ENCODE results near the gene TMPRSS2.

The TMPRSS2 gene

DNA sequence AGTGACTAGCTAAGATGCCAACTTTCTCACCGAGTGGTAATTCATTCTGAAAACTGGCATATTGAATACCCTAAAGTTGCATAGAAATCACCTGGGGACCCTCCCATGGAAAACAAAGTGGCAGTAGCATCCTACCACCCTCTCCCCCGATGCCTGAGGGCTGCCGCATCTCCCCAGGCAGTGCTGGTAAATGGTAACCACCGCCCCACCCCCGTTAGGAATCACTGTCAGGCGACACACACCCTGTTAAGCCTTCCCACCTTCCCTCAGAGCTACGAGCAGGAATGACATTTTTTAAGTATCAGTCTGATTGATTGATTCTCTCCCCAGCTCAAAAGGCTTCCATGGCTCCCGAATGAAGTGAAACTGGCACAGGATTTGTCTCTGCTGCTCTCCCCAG lies 28.3 kb downstream of the TMPRSS2 start:
- no peak for DNase-seq

DNA sequence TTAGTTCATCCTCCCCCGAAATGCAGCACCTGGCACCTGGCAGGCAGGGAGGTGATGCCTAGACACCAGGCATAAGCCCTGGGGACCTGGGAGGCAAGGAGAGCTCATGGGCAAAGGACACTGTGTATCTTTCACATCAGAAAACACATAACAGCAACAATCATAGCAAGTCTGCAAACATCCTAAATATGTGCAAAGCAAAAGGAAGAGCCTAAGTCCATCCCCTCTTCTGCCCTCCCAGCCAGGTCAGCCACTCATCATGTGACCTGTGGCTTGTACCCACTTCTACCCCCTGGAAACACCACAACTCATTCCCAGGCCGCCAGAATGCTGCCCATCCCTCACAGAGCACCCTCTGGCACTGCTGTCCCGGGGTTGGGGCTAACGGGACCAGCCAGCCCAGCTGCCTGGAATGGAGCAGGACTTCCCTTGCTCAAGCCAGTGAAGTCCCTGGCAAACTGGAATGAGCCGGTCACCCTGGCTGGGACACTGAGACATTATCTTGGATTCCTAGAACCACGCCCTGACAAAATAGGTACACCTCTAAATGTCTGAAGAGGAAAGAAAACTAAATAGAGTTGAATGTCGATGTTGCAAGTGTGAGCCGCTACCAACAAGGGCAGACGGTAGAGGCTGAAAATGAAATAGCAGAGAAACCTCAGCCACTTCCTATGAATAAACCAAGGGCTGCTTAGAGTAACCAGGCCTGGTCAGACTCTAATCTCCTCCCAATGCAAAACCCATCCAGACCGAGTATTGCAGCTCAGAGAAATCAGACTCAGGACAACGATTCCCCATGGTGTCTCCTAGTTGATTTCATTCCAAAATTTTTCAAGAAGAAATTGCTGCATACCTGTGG lies 29.4 kb downstream of the TMPRSS2 start:
- DNase-seq: no peak

- DNase-seq: no peak
Measured at GRCh38 chr21:41477641-41478318, 30.2 kb downstream of the TMPRSS2 start.

DNA sequence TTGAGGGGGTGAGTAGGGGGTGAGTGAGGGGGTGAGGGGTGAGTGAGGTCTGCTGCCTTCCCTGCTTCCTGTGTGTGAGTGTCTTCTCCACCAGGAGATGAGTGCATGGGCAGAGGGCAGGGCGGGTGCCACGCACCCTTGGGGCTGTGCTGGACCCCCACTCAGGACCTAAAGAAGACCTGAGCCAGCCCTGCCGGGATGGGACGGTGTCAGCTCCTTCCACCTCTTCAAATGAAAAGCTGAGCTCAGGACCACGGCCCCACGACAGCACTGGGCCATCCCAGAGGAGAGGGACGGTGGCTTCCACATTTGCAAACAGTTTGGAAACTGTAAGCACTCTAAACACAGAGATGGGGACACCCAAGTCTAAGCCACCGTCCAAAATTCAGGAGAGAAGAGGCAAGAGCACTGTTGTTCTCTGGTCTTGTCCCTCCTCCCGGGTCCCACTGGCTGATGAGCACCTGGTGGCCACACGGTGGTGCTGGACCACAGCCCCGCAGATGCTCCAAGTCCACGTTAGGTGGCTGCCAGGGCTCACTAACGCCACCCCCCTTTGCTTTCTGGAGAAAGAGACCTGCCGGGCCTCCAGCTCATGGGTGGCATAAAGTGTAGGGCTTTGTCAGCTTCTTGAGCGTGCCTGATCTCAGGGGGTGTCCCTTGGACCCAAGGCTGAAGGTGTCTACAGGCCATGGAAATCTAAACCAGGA lies 32.1 kb downstream of the TMPRSS2 start:
- DNase-seq: no peak

- no peak for DNase-seq
Measured at GRCh38 chr21:41472753-41473548, 35.0 kb downstream of the TMPRSS2 start.

GRCh38 chr21:41470054-41470453 lies 37.9 kb downstream of the TMPRSS2 start:
- no peak for DNase-seq

GRCh38 chr21:41466024-41466820 lies 41.7 kb downstream of the TMPRSS2 start:
- no peak for DNase-seq

- no peak for DNase-seq
Measured at GRCh38 chr21:41465176-41465781, 42.7 kb downstream of the TMPRSS2 start.

DNA sequence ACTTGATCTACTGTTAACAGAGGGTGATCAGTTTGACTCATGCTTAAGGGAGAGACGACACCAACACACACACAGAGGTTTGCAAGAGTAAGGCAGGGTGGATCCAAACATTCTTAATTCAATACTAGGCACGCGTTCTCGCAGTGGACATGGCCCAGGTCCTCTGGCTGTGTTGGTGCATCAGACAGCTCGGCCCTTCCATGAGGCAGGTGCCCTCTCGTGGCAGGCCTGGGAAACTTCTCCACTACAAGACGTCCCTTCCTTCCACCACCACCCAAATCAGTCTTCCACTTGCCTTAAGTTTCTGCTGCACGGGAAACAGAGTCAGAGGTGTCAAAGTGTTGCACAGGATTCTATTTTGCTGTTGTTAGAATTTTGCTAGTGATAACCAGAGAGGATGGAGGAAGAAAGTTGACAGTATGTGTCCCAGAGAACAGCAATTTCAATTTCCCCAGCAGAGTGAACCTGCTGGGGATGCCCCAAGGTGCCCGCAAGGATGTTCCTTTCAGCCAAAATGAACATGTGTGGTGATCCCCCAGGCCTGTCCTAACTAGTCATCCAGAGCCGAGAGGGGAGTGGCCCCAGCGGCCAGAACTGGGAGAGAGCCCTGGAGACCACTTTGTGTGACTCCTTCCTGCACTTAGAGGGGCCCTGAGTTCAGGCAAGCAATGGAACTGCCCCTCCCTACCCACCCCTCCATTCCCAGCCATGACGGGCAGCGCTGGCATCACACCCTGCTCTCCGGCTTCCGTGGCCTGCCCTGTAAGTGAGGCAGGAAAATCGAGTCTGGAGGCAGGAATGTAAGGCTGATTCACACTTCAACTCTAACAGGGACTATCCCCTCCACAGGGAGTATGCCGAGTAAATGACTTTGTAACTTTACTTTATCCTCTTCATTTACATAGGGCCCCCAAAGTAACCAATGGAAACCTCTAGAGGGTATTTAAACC lies 47.1 kb downstream of the TMPRSS2 start:
- DNase-seq: peak; percentile 49

DNA sequence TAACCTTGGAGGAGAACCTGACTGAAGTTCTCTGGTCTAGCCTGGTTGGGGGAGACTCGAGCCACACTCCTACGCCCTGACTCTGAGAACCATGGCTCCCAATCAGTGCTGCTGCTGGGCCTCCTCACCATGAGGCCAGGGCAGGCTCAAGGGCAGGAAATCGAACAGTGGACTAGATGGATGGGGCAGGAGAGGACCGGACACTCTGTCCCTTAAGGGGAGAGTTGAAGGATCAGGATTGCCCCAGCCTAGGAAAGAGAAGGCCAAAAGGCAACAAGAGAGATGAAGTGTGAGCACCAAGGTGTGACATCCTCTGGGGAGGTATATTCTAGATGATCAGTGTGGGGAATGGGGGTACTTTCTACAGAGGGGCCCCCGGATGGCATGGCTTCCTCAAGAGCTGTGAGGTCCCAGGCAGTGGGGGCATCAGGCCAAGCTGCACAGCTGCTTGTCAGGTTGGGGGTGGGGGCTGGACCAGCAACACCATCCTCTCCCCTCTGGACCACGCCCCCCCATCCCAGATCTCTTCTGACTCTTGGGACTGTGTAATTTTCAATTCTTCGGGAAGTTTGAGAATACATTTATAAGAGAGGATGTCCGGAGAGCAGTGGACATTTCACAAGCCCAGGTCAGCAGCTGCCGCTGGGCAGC lies 47.9 kb downstream of the TMPRSS2 start:
- no peak for DNase-seq

DNA sequence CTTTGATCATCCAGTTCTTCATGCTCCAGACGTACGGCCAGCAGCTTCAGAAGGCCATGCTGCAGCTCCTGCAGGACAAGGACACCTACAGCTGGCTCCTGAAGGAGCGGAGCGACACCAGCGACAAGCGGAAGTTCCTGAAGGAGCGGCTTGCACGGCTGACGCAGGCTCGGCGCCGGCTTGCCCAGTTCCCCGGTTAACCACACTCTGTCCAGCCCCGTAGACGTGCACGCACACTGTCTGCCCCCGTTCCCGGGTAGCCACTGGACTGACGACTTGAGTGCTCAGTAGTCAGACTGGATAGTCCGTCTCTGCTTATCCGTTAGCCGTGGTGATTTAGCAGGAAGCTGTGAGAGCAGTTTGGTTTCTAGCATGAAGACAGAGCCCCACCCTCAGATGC lies 49.4 kb downstream of the TMPRSS2 start:
- DNase-seq: no peak

DNA sequence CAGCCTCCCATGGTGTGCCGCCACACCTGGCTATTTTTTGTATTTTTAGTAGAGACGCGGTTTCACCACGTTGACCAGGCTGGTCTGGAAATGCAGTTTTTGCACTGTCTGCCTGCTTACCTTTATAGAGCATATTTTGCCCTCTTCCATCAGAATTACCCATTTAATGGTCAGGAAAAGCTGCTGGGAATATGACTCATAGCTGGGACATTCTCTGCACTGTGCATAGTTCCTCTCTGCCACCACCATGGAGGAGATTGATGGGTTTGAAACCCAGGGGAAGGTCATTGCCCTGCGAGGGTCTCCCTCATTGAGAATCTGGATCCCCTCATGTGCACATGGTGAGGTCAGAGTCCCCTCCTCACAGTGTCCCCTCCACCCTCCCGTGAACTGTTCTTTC lies 49.8 kb downstream of the TMPRSS2 start:
- DNase-seq: no peak

GRCh38 chr21:41453761-41454160 lies 54.2 kb downstream of the TMPRSS2 start:
- DNase-seq: no peak

- no peak for DNase-seq
Measured at GRCh38 chr21:41453198-41453597, 54.8 kb downstream of the TMPRSS2 start.

DNA sequence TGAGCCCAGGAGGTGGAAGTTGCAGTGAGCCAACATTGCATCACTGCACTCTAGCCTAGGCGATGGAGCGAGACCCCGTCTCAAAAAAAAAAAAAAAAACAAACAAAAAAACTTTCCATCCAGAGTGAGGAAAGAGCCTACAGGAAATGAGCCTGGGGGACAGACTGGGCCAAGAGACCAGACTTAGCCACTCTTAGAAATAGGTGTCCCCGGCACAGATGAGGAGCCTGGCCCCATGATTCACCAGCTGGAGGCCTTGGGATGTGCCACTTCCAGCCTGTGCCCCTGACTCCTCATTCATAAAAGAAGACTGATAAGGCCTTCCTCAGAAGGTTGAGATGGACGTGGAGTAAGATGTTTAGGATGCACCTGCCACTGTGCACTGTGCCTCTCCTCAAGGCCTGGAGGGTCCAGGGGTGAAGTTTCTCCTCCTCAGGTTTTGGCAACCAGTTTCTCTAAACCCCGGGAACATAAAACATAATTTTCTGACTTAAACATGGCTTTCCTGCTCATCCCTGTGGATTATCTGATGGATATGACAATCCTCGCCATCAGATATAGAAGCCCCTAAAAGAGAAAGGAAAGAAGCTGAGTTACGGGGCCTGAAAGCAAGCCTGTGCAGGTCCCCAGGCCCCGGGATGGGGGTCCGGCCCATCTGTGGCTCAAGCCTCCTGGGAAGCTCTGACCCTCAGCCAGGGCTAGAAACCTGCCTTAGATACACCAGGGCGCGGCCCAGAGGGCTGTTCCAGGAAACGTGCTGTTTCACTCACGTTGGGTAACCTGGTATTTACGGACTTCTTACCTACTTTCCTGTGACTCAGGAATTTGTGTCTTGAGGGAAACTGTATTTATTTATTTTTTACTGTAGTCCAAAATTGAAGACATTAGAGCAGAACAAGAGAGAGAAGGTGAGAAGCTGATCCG lies 55.9 kb downstream of the TMPRSS2 start:
- no peak for DNase-seq

DNA sequence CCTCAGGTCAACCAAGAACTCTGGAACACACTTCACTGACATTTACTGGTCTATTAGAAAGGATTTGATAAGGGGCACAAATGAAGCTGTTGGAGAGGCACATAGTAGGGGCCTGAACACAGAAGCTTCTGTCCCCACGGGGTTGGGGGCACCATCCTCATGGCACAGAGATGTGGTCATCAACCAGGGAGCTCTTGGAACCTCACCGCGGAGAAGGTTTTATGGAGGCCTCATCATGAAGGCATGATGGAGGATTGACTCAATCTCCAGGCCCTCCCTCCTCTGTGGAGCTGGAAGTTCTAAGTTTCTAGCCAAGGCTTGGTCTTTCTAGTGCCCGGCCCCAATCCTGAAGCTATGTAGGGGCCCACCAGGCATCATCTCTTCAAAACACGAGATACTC lies 58.3 kb downstream of the TMPRSS2 start:
- no peak for DNase-seq

GRCh38 chr21:41447356-41447755 lies 60.6 kb downstream of the TMPRSS2 start:
- DNase-seq: no peak

DNA sequence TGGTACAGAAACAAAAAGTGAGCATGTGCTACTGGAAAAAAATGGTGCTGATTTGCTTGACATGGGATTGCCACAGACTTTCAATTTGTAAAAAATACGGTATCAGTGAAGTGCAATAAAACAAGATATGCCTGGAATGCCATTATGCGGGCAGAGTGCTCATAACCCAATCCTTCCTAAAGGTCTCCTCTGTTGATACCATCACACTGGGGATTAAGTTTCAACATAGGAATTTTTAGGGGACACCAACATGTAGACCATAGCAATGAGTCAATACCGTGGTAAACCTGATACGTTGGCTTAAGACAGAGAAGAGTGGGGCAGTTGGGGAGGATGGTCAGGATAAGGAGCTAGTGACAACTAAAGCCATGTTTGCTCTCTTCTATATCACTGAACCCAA lies 61.4 kb downstream of the TMPRSS2 start:
- no peak for DNase-seq

DNA sequence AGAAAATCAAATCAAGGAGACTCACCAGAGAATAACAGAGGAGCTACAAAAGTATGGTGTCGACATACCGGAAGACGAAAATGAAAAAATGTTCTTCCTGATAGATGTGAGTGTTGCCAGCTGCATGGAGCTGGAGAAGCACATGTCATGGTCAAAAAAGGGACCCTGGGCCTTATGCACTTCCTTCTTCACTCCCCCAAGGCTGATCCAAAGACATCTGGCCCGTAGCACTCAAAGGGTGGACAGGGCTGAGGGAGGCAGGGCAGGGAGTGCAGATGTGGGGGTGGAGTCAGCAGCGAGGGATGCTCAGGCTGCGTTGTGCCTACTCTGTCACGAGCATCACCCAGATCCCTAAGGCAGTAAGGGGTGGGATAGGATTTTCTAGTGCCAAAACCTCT lies 62.5 kb downstream of the TMPRSS2 start:
- no peak for DNase-seq

Measured in activated CD4-positive, CD25-positive, alpha-beta regulatory T cell treated with anti-CD3 and anti-CD28 coated beads, Interleukin-2, amount 50 U/mL, for 72 hours (primary cell).